Measurements from ENCODE around the gene APMAP.
"Not testable (repeated sequence)": the region's sequence is repeated elsewhere in the genome, so short reads cannot be mapped to it uniquely, and the experiment has no call there.

The APMAP gene

GRCh38 chr20:24958506-24959385 lies 33.8 kb downstream of the APMAP start:
- Histone ChIP-seq H3K4me3 (no peak overlapping the region), H3K27ac (peak overlapping the region in 3 of 21 experiments; percentile 5 to 64 (median 35))

- no peak overlapping the region for H3K27ac ChIP-seq
- H3K4me3 ChIP-seq: no peak overlapping the region
Observed at GRCh38 chr20:24957326-24958016, 35.1 kb downstream of the APMAP start.

GRCh38 chr20:24956001-24956841 lies 36.3 kb downstream of the APMAP start:
- Histone ChIP-seq H3K4me3 (no peak overlapping the region), H3K27ac (peak overlapping the region in 1 of 21 experiments; percentile 1)

- H3K4me3 ChIP-seq: no peak overlapping the region
- H3K27ac ChIP-seq: peak overlapping the region in 6 of 21 experiments; percentile 11 to 94 (median 41)
Observed at GRCh38 chr20:24955045-24955444, 37.5 kb downstream of the APMAP start.

GRCh38 chr20:24954566-24954965 lies 38.0 kb downstream of the APMAP start:
- peak overlapping the region in 8 of 21 experiments; percentile 2 to 94 (median 25) for H3K27ac ChIP-seq
- no peak overlapping the region for H3K4me3 ChIP-seq

- Histone ChIP-seq H3K27ac (peak overlapping the region in 10 of 21 experiments; percentile 2 to 94 (median 35)), H3K4me3 (no peak overlapping the region)
Observed at GRCh38 chr20:24954151-24954550, 38.4 kb downstream of the APMAP start.

GRCh38 chr20:24953621-24954133 lies 38.9 kb downstream of the APMAP start:
- Histone ChIP-seq H3K4me3 (no peak overlapping the region), H3K27ac (peak overlapping the region in 11 of 21 experiments; percentile 2 to 94 (median 28))

GRCh38 chr20:24953209-24953575 lies 39.4 kb downstream of the APMAP start:
- peak overlapping the region in 8 of 21 experiments; percentile 16 to 94 (median 36) for H3K27ac ChIP-seq
- H3K4me3 ChIP-seq: no peak overlapping the region

- H3K27ac ChIP-seq: peak overlapping the region in 4 of 21 experiments; percentile 17 to 94 (median 58)
- no peak overlapping the region for H3K4me3 ChIP-seq
Observed at GRCh38 chr20:24952376-24953208, 40.0 kb downstream of the APMAP start.

GRCh38 chr20:24951536-24952083 lies 40.9 kb downstream of the APMAP start:
- H3K4me3 ChIP-seq: peak overlapping the region in 3 of 7 experiments; percentile 0 to 15 (median 3)

GRCh38 chr20:24950836-24951525 lies 41.6 kb downstream of the APMAP start:
- peak overlapping the region in 6 of 7 experiments; percentile 0 to 34 (median 24) for H3K4me3 ChIP-seq
- peak overlapping the region in 14 of 21 experiments; percentile 43 to 94 (median 78) for H3K27ac ChIP-seq

More at GRCh38 chr20:24951536-24952083, 40.9 kb downstream of the APMAP start:
- H3K27ac ChIP-seq: peak overlapping the region in 8 of 21 experiments; percentile 18 to 94 (median 70)

GRCh38 chr20:24950128-24950835 lies 42.3 kb downstream of the APMAP start:
- H3K4me3 ChIP-seq: peak overlapping the region; percentile 8 to 34 (median 24)
- peak overlapping the region in 18 of 21 experiments; percentile 22 to 94 (median 71) for H3K27ac ChIP-seq

GRCh38 chr20:24949756-24950127 lies 42.8 kb downstream of the APMAP start:
- H3K4me3 ChIP-seq: peak overlapping the region; percentile 8 to 34 (median 24)
- H3K27ac ChIP-seq: peak overlapping the region in 20 of 21 experiments; percentile 20 to 94 (median 70)

- Histone ChIP-seq H3K27ac (peak within 1 kb of the TSS; percentile 20 to 94 (median 70)), H3K4me3 (peak within 1 kb of the TSS; percentile 8 to 34 (median 24))
Observed at GRCh38 chr20:24948939-24949679, 43.4 kb downstream of the APMAP start, which contains the start of gene CST7. CST7 (plus strand) TSS chr20:24949269; CDS start chr20:24949506, 237 bp downstream.

GRCh38 chr20:24948396-24948938 lies 44.1 kb downstream of the APMAP start:
- peak overlapping the region in 7 of 21 experiments; percentile 20 to 94 (median 54) for H3K27ac ChIP-seq
- H3K4me3 ChIP-seq: not testable (repeated sequence)

GRCh38 chr20:24946376-24946775 lies 46.2 kb downstream of the APMAP start:
- not testable (repeated sequence) for H3K4me3 ChIP-seq, H3K27ac ChIP-seq

Measured in skin epidermis (tissue), 12 donors.